Adrenal gland (tissue), 5 donors: Measurements from ENCODE around the gene TRMT1.
A peak's percentile ranks its signal among the peaks of the same experiment; 100 is the strongest.

ENCODE experiments used
- POLR2A ChIP-seq, 2 donors: fragments of 450-650 bp; IDR thresholded peaks; one replicate each; pipeline ENCODE4 v1.6.1; 2017; ENCODE audit warnings: antibody characterized with exemption in 2 of 2, mild to moderate bottlenecking in 2 of 2, moderate library complexity in 1 of 2
- TF ChIP-seq, protein P1 (sequence below), 6 experiments: fragments of 450-650 bp in 4 of 6; fragments of 200-600 bp in 2 of 6; sonication (generic) in 1 of 6; IDR thresholded peaks; 1 replicate in 5 of 6; 2 replicates in 1 of 6; pipeline versions ENCODE4 v1.5.1 to v1.8.0; 2016 to 2021; ENCODE audit warnings: antibody characterized with exemption in 6 of 6, mild to moderate bottlenecking in 2 of 6, moderate library complexity in 1 of 6
- donor health status: DM: no; HTN: no; CAD: no.

DNA sequence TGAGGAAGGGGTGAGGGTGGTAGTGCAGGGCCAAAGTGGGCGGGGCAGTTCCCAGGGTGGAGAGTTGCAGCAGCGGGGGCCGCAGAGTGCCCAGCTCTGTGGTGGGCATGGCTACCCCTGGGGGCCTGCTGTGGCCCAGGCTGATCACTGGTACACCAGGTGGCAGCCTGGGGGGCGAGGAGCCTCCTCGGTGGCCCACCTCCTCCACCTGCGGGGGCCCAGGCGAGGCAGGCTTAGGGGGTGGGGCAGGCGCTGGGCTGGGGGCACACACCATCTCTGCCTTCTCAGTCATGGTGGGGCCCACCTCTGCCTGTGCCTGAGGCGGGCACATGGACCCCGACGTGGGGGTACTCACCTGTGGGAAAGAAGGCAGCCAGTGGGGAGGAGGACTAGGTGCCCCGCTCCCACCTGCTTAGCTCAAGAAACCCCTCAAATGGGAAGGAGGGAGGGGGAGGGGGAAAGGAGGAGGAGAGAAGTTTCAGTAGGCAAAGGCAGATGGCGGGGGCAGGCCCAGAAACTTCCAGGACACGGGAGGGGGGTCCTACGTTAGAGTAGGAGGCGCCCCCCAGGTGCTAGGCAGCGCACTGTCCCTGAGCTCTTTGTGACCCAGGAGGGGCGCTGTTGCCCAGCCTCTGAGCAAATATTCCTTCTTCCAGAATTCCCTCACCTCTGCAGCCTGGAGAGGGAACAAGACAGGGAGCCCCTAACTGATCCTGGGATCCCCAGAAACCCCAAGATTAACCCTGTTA is 15.5 kb downstream of the TRMT1 start:
- no peak for TF ChIP-seq POLR2A (IDR thresholded peaks at IDR 0.05)
- TF ChIP-seq, protein P1, sequence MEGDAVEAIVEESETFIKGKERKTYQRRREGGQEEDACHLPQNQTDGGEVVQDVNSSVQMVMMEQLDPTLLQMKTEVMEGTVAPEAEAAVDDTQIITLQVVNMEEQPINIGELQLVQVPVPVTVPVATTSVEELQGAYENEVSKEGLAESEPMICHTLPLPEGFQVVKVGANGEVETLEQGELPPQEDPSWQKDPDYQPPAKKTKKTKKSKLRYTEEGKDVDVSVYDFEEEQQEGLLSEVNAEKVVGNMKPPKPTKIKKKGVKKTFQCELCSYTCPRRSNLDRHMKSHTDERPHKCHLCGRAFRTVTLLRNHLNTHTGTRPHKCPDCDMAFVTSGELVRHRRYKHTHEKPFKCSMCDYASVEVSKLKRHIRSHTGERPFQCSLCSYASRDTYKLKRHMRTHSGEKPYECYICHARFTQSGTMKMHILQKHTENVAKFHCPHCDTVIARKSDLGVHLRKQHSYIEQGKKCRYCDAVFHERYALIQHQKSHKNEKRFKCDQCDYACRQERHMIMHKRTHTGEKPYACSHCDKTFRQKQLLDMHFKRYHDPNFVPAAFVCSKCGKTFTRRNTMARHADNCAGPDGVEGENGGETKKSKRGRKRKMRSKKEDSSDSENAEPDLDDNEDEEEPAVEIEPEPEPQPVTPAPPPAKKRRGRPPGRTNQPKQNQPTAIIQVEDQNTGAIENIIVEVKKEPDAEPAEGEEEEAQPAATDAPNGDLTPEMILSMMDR (IDR thresholded peaks at IDR 0.05): peak in 2 of 6 experiments; percentile 10 to 12
